Esophagus muscularis mucosa (tissue), 4 donors: ENCODE results near the gene MTX2. TPM values are rescaled to one million over a fixed set of nuclear protein-coding genes. Genes with fewer than 3 reads are reported as not detected.

Source experiments
- DNase-seq: peaks from one replicate; pipeline ENCODE4 v3.0.0-alpha.2; 2017; ENCODE audit errors: extremely low spot score
- H3K27ac ChIP-seq, 4 donors: fragments of 200-600 bp; sonication (generic); replicated peaks in 1 of 4; 1 replicate in 3 of 4; 2 replicates in 1 of 4; pipeline ENCODE4 v1.5.1; 2016 to 2019; ENCODE audit warnings: mild to moderate bottlenecking in 1 of 4
- H3K27me3 ChIP-seq, 4 donors: fragments of 200-600 bp; sonication (generic); one replicate each; pipeline versions ENCODE4 v1.5.1 to v1.6.0; 2016 to 2019
- H3K36me3 ChIP-seq, 4 donors: fragments of 200-600 bp; sonication (generic); one replicate each; pipeline ENCODE4 v1.5.1; 2016 to 2019
- H3K4me1 ChIP-seq, 4 donors: fragments of 200-600 bp; sonication (generic); one replicate each; pipeline ENCODE4 v1.5.1; 2016 to 2019
- H3K4me3 ChIP-seq, 4 donors: fragments of 200-600 bp; sonication (generic); 1 replicate in 2 of 4; 2 replicates in 2 of 4; pipeline ENCODE4 v1.5.1; 2016 to 2019; ENCODE audit warnings: mild to moderate bottlenecking in 4 of 4, moderate library complexity in 1 of 4
- H3K9me3 ChIP-seq, 4 donors: fragments of 200-600 bp; sonication (generic); 1 replicate in 3 of 4; 2 replicates in 1 of 4; pipeline ENCODE4 v1.5.1; 2016 to 2019
- CTCF ChIP-seq, 3 experiments: fragments of 200-600 bp in 2 of 3; fragments of 450-650 bp in 1 of 3; sonication (generic) in 2 of 3; IDR thresholded peaks; one replicate each; pipeline ENCODE4 v1.5.1; 2017 to 2019; ENCODE audit warnings: antibody characterized with exemption in 3 of 3, mild to moderate bottlenecking in 2 of 3, moderate library complexity in 1 of 3
- EP300 ChIP-seq: sonication (generic); formaldehyde crosslinking; IDR thresholded peaks from one replicate; pipeline ENCODE4 v1.6.1; 2017; ENCODE audit warnings: antibody characterized with exemption
- POLR2A ChIP-seq: fragments of 450-650 bp; IDR thresholded peaks from one replicate; pipeline ENCODE4 v1.6.1; 2017; ENCODE audit warnings: antibody characterized with exemption, moderate library complexity, mild to moderate bottlenecking, low read depth
- POLR2AphosphoS5 ChIP-seq, 2 donors: sonication (generic); formaldehyde crosslinking; IDR thresholded peaks; one replicate each; pipeline ENCODE4 v1.6.1; 2017; ENCODE audit warnings: antibody characterized with exemption in 2 of 2
- WGBS: methylation state at CpG from one replicate; pipeline ENCODE4 v1.1.5; 2018; 5-methylcytosine and 5-hydroxymethylcytosine counted together
- intact Hi-C: fragments of 100-400 bp; cut with DNase I; formaldehyde crosslinking; loops from one replicate; pipeline ENCODE4 v1.15.1; 2023
- total RNA-seq, 4 donors: library from RNA; depleted of rRNA; stranded (reverse); fragments of >200 nt; gene quantifications; one replicate each; pipeline versions ENCODE4 v1.1.0 to v1.2.1, GENCODE V29; 2016

The MTX2 gene
- 10 to 100 TPM; 26.2 to 31.1 (median 27.6) TPM for total RNA-seq

GRCh38 chr2:176269319-176270099 is at the start of gene MTX2:
Gene MTX2 (plus strand): TSS chr2:176269442. CDS start chr2:176269630, 188 bp downstream.
- 2% methylated on average over 7 of the region's 58 CpGs for WGBS
- no peak for DNase-seq
- H3K27me3 ChIP-seq: no peaks in the 10 kb centered on the region
- H3K4me1 ChIP-seq: peaks cover 9 to 38% (median 22%) of the 10 kb centered on the region in 4 donors
- peak within 1 kb of the TSS; percentile 79 to 91 (median 84) for H3K27ac ChIP-seq
- peak within 1 kb of the TSS; percentile 71 to 92 (median 84) for H3K4me3 ChIP-seq
- TF ChIP-seq POLR2AphosphoS5 (IDR thresholded peaks at IDR 0.05) (peak; percentile 73 to 76), EP300 (no peak), POLR2A (no peak), CTCF (IDR thresholded peaks at IDR 0.05) (peak in 2 of 3 experiments; percentile 19 to 30)
- no peaks in the 10 kb centered on the region for H3K36me3 ChIP-seq
- intact Hi-C loops: loop anchor here (10.0 kb wide), 1 partner anchor 285 kb away; no protein-coding TSS in a partner anchor
- H3K9me3 ChIP-seq: no peaks in the 10 kb centered on the region

- no peak for TF ChIP-seq EP300
- TF ChIP-seq CTCF (IDR thresholded peaks at IDR 0.05): no peak
- no peak for TF ChIP-seq POLR2AphosphoS5 (IDR thresholded peaks at IDR 0.05)
- no peak for TF ChIP-seq POLR2A
- WGBS: 74% methylated on average over 2 of the region's 2 CpGs
- no peak for DNase-seq
These were observed 41.4 kb upstream of the MTX2 start for GRCh38 chr2:176227874-176228273.

GRCh38 chr2:176234156-176234555 is 35.1 kb upstream of the MTX2 start:
- TF ChIP-seq POLR2AphosphoS5 (IDR thresholded peaks at IDR 0.05) (no peak), CTCF (IDR thresholded peaks at IDR 0.05) (no peak), EP300 (no peak), POLR2A (no peak)
- no peak overlapping the region for H3K27ac ChIP-seq
- no peaks in the 10 kb centered on the region for H3K36me3 ChIP-seq
- no peak overlapping the region for H3K4me3 ChIP-seq
- 49% methylated on average over 2 of the region's 2 CpGs for WGBS
- DNase-seq: no peak
- H3K9me3 ChIP-seq: no peaks in the 10 kb centered on the region
- H3K4me1 ChIP-seq: no peaks in the 10 kb centered on the region
- intact Hi-C loops: no loop called here
- H3K27me3 ChIP-seq: peaks cover 0 to 28% (median 0%) of the 10 kb centered on the region in 4 donors

More at GRCh38 chr2:176227874-176228273, 41.4 kb upstream of the MTX2 start:
- Histone ChIP-seq H3K4me1 (no peaks in the 10 kb centered on the region), H3K9me3 (no peaks in the 10 kb centered on the region), H3K36me3 (no peaks in the 10 kb centered on the region), H3K27ac (no peak overlapping the region), H3K27me3 (peaks cover 0 to 52% (median 0%) of the 10 kb centered on the region in 4 donors), H3K4me3 (no peak overlapping the region)
- intact Hi-C loops: no loop called here

GRCh38 chr2:176234940-176235339 is 34.3 kb upstream of the MTX2 start:
- TF ChIP-seq POLR2AphosphoS5 (IDR thresholded peaks at IDR 0.05) (no peak), CTCF (IDR thresholded peaks at IDR 0.05) (no peak), EP300 (no peak), POLR2A (no peak)
- H3K9me3 ChIP-seq: no peaks in the 10 kb centered on the region
- no peak for DNase-seq
- peaks cover 0 to 20% (median 0%) of the 10 kb centered on the region in 4 donors for H3K27me3 ChIP-seq
- intact Hi-C loops: no loop called here
- no peaks in the 10 kb centered on the region for H3K4me1 ChIP-seq
- WGBS: 38% methylated on average over 1 of the region's 1 CpG
- no peak overlapping the region for H3K4me3 ChIP-seq
- H3K36me3 ChIP-seq: no peaks in the 10 kb centered on the region
- no peak overlapping the region for H3K27ac ChIP-seq
